AG08396 (cell line): Measurements from ENCODE around the gene ZNF529.

Experiments
- DNase-seq: peaks from one replicate; pipeline ENCODE4 v3.0.0; 2012; ENCODE audit warnings: low spot score, mixed read lengths

Gene ZNF529

DNA sequence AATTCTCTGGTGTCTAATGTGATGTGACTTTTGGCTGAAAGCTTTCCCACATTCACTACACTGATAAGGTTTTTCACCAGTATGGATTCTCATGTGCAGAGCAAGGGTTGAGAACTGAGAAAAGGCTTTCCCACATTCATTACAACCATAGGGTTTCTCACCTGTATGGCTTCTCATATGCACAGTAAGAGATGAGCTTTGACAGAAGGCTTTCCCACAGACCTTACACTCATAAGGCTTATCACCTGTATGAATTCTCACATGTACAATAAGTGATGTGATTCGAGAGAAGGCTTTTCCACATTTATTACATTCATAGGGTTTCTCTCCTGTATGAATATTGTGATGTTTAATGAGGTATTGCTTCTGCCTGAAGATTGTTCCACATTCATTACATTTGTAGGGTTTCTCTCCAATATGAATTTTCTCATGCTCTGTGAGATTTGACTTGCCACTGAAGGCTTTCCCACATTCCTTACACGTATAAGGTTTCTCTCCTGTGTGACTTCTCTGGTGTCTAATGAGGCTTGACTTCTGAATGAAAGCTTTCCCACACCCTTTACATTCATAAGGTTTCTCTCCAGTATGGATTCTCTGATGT, 59.0 kb downstream of the ZNF529 start:
- DNase-seq: no peak

DNA sequence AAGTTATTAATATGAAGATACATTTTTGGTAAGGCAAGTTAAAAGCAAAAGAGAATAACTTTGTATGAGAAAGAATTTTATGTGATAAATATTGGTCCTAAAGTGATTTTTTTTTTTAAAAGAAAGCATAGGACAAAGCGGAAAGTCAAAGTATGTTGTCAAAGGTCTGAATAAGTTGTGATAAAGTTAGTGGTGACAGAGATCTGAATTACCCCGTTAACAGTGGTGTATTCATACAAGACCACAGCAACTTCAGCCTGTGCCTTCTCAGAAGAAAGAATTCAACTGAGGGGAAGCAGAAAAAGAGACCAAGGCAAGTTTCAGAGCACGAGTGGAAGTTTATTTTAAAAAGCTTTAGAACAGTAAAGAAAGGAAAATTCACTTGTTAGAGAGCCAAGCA, 64.8 kb downstream of the ZNF529 start:
- no peak for DNase-seq

DNA sequence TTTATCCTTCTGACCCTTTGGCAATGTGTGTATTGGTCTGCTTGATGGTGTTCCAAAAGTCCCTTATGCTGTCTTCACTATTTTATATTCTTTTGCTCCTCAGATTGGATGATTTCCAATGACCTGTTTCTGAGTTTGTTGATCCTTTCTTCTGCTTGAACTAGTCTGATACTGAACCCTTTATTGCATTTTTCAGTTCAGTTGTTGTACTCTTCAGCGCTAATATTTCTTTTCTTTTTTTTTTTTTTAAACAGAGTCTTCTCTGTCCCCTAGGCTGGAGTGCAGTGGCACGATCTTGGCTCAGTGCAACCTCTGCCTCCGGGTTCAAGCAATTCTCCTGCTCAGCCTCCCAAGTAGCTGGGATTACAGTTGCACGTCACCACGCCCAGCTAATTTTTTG, 71.1 kb downstream of the ZNF529 start:
- no peak for DNase-seq

GRCh38 chr19:36497001-36497400, 76.1 kb downstream of the ZNF529 start:
- no peak for DNase-seq
